Activated CD8-positive, alpha-beta memory T cell treated with anti-CD3 and anti-CD28 coated beads for 4 hours (primary cell): ENCODE data around the gene ACTN1.
"Not testable (repeated sequence)": the region's sequence is repeated elsewhere in the genome, so short reads cannot be mapped to it uniquely, and the experiment has no call there.

ENCODE experiments used
- DNase-seq, 2 donors: peaks; one replicate each; pipeline ENCODE4 v3.0.0-alpha.2; 2020; ENCODE audit warnings: low read depth in 2 of 2

ACTN1 gene

DNA sequence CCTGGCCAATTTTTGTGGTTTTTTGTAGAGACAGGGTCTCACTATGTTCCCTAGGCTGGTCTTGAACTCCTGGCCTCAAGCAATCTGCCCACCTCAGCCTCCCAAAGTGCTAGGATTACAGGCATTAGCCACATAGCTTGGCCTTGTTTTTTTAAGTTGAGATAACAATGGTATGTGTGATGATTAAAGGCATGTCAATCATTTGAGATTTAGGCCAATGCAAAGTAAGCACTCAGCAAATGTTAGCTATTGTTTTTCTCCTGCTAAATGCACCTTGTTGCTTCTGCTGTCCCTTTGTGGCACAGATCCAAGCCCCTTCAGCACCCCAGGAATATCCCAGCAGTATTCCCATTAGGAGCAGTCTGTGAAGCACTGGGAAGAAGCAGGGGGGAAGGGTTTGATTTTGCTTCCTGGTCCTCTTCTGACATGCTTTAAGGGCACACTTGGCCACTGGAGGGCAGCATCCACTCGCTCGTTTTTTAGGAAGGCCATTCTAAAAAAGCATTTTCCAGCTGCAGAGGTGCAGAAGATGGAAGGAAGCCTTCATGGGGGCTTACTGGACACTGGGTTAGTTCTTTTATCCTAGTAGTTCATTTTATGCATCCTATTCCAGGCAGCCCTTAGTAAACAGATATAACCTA lies 116.0 kb downstream of the ACTN1 start:
- peak; percentile 36 to 38 for DNase-seq

- no peak for DNase-seq
Observed at GRCh38 chr14:68860771-68861170, 118.3 kb downstream of the ACTN1 start.

- no peak for DNase-seq
Observed at GRCh38 chr14:68857516-68858070, 121.5 kb downstream of the ACTN1 start.

- DNase-seq = no peak
Observed at GRCh38 chr14:68856572-68856971, 122.5 kb downstream of the ACTN1 start.

GRCh38 chr14:68854421-68854820 lies 124.7 kb downstream of the ACTN1 start:
- DNase-seq = no peak

- DNase-seq = no peak
Observed at GRCh38 chr14:68853749-68854148, 125.4 kb downstream of the ACTN1 start.

GRCh38 chr14:68852493-68852892 lies 126.6 kb downstream of the ACTN1 start:
- DNase-seq = not testable (repeated sequence)

- no peak for DNase-seq
Observed at GRCh38 chr14:68851078-68851477, 128.0 kb downstream of the ACTN1 start.

DNA sequence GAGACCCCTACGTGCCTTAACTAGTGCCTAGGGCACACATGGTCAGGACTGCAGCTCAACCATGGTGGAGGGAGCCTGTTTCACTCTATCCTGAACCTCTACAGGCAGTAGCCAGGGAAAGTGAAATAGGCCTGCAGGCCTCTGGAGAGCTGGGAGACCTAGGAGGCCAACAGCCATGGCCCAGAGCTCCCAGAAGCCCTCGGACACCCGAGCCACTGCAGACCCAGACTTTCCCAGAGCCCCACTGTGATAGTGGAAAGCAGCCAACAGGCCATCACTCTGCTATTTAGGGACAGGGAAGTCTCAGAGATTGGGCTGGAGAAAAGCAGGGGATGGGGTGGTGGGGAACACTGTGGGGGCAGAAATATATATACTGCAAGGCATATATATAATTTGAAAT lies 129.7 kb downstream of the ACTN1 start:
- DNase-seq = no peak

DNA sequence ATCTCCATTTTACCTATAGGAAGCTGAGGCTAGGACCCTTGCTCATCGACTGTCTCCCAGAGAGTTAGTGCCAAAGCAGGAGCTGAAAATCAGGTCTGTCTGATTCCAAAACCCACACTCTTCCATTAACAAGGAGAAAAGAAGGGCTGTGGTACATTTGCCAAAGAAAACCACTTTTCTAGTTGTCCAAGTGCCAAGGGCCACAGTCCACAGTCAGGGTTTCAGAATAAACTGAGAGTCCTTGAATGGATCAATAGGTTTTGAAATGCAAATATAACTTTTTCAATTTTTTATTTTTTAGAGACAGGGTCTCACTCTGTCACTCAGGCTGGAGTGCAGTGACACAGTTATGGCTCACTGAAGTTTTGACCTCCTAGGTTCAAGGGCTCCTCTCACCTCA lies 130.8 kb downstream of the ACTN1 start:
- DNase-seq = no peak

DNA sequence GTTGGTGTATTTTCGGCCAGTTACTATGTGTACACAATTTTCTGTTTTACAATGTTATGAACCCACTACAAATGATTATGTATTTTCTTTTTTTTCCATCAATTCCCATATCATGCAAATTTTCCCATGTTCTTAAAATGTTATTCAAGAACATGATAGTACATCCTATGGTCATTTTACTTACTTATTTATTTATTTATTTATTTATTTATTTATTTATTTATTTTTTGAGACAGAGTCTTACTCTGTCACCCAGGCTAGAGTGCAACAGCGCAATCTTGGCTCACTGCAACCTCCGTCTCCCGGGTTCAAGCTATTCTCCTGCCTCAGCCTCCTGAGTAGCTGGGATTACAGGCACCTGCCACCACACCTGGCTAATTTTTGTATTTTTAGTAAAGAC lies 131.5 kb downstream of the ACTN1 start:
- DNase-seq = not testable (repeated sequence)

- DNase-seq = no peak
Observed at GRCh38 chr14:68846466-68846865, 132.6 kb downstream of the ACTN1 start.

GRCh38 chr14:68844210-68844545 lies 134.9 kb downstream of the ACTN1 start:
- DNase-seq = no peak

- peak; percentile 45 to 56 for DNase-seq
Observed at GRCh38 chr14:68843471-68844209, 135.5 kb downstream of the ACTN1 start.

- DNase-seq = no peak
Observed at GRCh38 chr14:68842298-68842697, 136.8 kb downstream of the ACTN1 start.

GRCh38 chr14:68841016-68841809 lies 137.9 kb downstream of the ACTN1 start:
- no peak for DNase-seq

GRCh38 chr14:68840454-68840853 lies 138.6 kb downstream of the ACTN1 start:
- DNase-seq = no peak

GRCh38 chr14:68836082-68836481 lies 143.0 kb downstream of the ACTN1 start:
- DNase-seq = no peak

DNA sequence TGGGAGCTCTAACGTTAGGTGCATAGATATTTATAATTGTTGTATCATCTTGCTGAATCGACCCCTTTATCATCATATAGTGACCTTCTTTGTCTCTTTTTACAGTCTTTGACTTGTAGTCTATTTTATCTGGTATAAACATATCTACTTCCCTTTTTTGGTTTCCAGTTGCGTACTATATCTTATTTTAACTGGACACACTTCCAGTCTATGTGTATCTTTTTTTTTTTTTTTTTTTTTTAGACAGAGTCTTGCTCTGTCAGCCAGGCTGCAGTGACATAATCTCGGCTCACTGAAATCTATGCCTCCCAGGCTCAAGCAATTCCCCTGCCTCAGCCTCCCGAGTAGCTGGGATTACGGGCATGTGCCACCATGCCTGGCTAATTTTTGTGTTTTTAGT lies 144.3 kb downstream of the ACTN1 start:
- DNase-seq = no peak

DNA sequence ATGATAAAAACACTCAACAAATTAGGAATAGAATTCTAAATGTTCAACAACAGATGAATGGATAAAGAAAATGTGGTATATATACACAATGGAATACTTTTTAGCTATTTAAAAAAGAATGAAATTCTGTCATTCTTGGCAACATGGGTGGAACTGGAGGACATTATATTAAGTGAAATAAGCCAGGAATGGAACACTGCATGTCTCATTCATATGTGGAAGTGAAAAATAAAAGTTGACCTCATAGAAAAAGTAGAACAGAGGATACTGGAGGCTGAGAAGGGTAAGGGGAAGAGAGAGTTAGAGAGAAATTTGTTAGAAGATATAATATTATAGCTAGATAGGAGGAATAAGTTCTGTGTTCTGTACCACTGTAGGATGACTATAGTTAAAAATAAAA lies 150.4 kb downstream of the ACTN1 start:
- DNase-seq = no peak

DNA sequence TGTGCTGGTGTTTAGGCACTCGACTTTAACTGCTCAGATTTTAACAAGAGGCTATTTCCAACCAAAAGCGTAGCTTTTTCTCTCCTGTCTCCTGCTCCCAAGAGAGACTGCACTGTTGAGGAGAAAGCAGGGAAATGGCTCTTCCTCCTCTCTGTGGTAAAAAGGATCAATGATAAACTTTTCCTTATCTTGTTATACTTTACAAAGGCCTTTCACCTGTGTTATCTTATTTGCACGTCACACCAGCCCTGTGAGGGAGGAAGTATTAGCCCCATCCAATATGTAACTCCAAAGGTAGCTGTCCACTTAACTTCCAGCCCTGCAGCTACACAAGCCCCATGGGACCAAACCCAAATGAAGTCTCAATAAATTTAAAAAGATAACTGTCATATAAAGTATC lies 153.4 kb downstream of the ACTN1 start:
- DNase-seq = no peak

GRCh38 chr14:68824517-68825347 lies 154.4 kb downstream of the ACTN1 start:
- DNase-seq = no peak
